GM18867 (cell line): ENCODE data around the gene RPRD2.

ENCODE experiments used
- ATAC-seq: cut with Tn5 transposase; IDR thresholded peaks from one replicate; pipeline ENCODE4 v1.9.1; 2021; ENCODE audit warnings: mild to moderate bottlenecking, moderate library complexity; ENCODE audit not compliant: unreplicated experiment

Gene RPRD2

DNA sequence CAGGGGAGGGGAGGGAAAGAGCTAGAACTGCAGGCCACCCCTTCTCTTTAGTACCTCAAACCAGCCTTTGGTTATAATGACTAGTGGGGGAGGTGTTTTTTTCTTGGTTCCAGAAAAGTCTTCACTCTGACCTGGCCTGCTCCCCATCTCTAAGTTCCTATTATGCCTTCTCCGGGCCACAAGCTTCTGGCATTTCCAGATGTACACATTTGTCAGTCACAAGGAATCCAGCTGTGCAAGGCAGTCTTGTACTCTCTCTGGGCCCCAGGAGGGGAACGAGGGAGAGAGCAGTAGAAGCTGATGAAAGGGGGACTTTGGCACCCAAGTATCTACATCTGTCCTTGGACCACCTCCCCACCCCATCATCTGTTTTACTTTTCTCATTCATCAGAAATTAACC, 148.9 kb downstream of the RPRD2 start:
- no peak for ATAC-seq

DNA sequence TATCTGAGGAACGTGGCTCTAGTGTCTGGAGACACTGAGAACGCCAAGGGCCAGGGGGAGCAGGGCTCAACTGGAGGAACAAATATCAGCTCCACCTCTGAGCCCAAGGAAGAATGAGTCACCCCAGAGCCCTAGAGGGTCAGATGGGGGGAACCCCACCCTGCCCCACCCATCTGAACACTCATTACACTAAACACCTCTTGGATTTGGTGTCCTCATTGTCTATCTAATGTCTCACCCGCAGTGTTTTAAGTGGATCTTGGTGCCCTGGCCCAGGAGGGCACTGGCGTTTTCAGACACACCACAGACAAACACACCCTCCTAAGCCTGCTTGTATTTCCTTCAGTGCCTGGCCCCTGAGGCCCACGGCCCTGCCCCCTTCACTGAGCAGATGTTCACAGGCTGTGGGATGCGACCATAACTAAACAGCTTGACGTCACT, 149.4 kb downstream of the RPRD2 start:
- ATAC-seq: no peak

DNA sequence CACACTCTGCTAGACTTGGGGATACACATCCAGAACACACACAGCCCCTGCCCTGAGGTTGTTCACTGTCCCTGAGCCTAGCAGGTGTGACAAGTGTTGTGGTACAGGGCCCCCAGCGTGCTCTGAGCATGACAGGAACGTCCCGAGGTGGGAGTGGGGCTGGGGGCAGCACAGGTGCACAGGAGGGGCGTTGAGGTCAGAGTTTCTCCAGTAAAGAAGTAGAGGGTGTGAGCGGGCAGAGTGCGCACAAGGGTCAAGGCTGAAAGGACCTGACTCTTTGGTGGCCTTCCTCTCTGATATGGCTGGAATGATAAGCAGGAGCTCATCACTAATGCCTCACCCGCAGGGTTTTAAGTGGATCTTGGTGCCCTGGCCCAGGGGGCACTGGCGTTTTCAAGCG, 150.3 kb downstream of the RPRD2 start:
- ATAC-seq: no peak

DNA sequence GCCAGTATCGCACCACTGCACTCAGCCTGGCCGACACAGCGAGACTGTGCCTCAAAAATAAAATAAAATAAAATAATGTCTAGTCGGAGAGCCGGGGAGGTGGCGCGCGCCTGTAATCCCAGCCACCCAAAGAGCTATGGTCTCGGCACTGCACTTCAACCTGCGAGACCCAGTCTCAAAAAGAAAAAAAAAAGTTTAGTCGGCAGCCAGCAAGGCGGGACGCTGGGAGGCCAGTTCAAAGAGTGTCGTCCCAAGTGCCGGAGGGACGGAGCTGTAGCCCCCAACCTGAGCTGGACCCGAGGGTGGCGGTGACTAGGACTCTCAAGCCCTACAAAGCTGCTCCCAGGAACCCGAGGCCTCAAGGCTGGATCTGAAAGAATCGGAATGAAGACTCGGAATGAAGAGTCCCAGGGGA, 151.0 kb downstream of the RPRD2 start:
- ATAC-seq: peak; percentile 8

DNA sequence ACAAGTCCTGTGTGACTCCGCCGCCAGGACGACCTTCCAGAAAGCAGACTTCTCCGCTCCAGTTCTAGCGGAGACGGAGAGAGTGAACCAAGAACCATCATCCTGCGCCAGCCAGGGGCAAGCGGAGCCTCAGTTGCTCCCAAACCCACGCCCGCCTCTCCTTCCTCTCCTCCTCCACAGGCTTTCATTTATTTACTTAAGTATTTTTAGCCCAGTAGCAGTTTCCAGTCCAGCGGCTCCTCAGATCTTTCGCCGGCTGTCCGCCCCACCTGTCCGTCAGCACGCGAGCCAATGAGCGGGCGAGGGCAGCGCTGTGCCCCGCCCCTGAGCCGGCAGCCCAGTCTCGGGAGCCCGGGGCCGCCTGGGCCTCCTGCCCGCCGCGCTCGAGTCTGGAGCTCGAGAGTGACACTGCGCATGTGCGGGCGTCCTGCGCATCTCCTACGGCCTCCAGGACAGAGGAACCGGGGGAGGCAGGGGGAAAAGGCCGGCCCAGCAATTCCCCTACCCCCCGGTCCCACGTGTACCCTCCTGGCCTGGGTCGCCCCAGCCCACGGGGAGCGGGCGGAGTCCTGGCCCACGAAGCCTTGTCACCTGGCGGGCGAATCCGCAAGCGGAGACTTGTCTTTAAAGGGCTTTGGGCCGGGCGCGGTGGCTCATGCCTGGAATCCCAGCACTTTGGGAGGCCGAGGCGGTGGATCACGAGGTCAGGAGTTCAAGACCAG, 151.5 kb downstream of the RPRD2 start, which contains the start of gene FALEC:
TSS of gene FALEC (plus strand) at position 425 of the 722 bp plus-strand sequence.
- ATAC-seq: peak; percentile 96

DNA sequence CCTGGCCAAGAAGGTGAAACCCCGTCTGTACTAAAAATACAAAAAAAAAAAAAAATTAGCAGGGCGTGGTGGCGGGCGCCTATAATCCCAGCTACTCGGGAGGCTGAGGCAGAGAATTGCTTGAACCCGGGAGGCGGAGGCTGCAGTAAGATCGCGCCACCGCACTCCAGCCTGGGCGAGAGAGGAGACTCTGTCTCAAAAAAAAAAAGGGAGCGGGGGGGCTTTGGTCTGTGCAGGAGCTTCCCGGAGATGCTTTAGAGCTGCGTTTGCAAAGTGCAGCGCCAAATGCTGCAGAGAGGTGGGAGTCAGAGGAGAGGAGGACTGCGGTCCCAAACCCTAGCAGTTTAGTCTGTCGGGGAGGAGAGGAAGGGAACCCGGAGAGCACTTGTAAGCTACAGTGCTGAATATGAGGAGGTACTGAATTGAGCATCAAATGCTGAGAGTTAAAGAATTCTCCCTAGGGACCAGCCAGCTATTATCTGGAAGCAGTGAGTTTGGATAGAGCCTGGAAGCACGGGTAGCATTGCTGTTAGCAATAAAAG, 152.2 kb downstream of the RPRD2 start:
- ATAC-seq: no peak

DNA sequence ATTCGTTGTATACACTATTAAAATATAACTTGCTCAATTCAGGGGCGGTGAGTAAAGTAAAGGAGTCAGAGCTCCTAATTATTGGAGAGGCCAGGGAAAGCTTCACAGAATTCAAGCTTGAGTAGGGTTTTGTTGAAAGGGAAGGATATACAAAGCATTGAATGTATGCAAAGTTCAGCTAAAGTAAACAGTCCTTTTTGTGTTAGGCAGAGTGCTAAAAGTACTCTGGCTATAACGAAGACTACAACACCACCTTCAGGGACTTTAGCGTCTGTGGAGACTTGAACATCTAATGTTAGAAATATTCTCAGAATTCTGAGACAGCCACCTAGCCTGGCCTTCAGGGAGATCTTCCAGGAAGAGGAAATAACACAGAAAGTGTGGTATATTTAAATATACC, 152.7 kb downstream of the RPRD2 start:
- no peak for ATAC-seq

DNA sequence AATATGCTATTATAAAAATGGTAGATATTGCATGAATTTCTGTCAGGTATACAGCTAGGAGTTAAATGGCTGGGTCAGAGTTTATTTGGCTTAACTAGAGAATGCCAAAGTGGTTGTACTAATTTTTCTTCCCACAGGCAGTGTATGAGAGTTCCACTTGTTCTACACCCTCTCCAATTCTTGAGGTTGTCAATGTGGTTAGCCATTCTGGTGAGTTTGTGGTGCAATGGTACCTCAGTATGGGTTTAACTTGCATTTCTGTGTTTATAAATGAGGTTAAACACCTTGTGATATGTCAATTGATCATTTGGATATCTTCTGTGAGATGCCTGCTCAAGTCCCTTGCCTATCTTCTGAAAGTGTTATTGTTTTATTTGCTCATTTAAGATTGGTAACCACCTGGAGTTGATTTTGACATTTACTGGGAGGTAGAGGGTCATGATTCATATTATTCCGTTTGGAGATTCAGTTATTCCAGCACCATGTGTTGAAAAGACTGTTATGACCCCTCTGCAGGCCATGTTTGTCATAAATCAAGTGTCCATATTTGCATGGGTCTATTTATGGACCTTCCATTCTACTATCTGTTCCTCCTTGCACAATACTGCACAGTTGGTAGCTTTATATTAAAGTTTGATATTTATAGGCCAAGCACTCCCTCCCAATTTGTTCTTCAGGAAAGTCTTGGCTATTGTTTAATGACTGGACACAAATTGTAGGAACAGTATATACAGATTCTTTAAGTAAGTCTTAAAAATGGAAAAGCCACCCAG, 157.4 kb downstream of the RPRD2 start:
- ATAC-seq: no peak

DNA sequence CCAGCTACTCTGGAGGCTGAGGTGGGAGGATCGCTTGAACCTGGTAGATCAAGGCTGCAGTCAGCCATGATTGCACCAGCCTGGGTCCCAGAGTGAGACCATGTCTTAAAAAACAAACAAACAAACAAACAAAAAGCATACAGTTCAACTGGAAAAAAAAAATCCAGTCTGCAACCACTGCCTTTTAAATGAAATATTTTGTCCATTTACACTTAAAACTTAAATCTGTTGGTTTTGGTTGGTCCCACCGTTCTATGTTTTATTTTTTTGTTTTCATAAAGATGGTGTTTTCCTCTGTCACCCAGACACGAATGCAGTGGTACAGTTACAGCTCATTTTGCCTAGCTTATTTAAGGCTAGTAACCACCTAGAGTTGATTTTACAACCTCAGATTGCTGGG, 161.4 kb downstream of the RPRD2 start:
- ATAC-seq: no peak
